WTC11 (cell line): ENCODE results near the gene CHRNA4. TPM values are rescaled to one million over a fixed set of nuclear protein-coding genes. Genes with fewer than 3 reads are reported as not detected.

Experiments
- ATAC-seq: fragments of 200-7000 bp; cut with Tn5 transposase; 2 replicates; pipeline ENCODE4 v1.10.0; 2021; ENCODE audit warnings: mild to moderate bottlenecking, moderate library complexity
- CTCF ChIA-PET: fragments of 300-600 bp; sonication (Branson Sonifier 250); formaldehyde crosslinking; loops from one replicate; lab custom pipeline; 2021; ENCODE audit warnings: antibody characterized with exemption; lab: Charles Lee
- POLR2A ChIA-PET: fragments of 350-600 bp; sonication (Branson Sonifier 250); formaldehyde crosslinking; loops from one replicate; lab custom pipeline; 2021; ENCODE audit warnings: antibody characterized with exemption; lab: Charles Lee
- DNase-seq: peaks from one replicate; pipeline ENCODE4 v3.0.0; 2021; ENCODE audit warnings: low spot score
- H3K27ac Mint-ChIP-seq: 2 replicates; pipeline ENCODE4 v1.8.0; 2021; ENCODE audit warnings: mixed read lengths
- H3K27me3 Mint-ChIP-seq: 2 replicates; pipeline ENCODE4 v1.8.0; 2021; ENCODE audit warnings: low read depth, mild to moderate bottlenecking, moderate library complexity, mixed read lengths
- H3K36me3 Mint-ChIP-seq: 2 replicates; pipeline ENCODE4 v1.8.0; 2021; ENCODE audit warnings: mixed read lengths
- H3K4me1 Mint-ChIP-seq: 2 replicates; pipeline ENCODE4 v1.8.0; 2022; ENCODE audit warnings: mixed read lengths
- H3K4me3 Mint-ChIP-seq: 2 replicates; pipeline ENCODE4 v1.8.0; 2021; ENCODE audit warnings: mild to moderate bottlenecking, moderate library complexity, mixed read lengths
- H3K9me3 Mint-ChIP-seq: 2 replicates; pipeline ENCODE4 v1.8.0; 2021; ENCODE audit warnings: mixed read lengths
- CBFB ChIP-seq: sonication (generic); formaldehyde crosslinking; IDR thresholded peaks from 2 replicates; pipeline ENCODE4 v1.8.1; 2022; ENCODE audit warnings: mild to moderate bottlenecking, low read depth, missing genetic modification reagents
- CREB1 ChIP-seq: sonication (generic); formaldehyde crosslinking; IDR thresholded peaks from 2 replicates; pipeline ENCODE4 v1.8.0; 2023; ENCODE audit warnings: mild to moderate bottlenecking, missing genetic modification reagents
- ELF4 ChIP-seq: sonication (generic); formaldehyde crosslinking; IDR thresholded peaks from 2 replicates; pipeline ENCODE4 v1.8.1; 2022; ENCODE audit warnings: low read depth, mild to moderate bottlenecking, moderate library complexity, missing genetic modification reagents
- ESRRA ChIP-seq: sonication (generic); formaldehyde crosslinking; IDR thresholded peaks from 2 replicates; pipeline ENCODE4 v1.8.1; 2022; ENCODE audit warnings: mild to moderate bottlenecking, missing genetic modification reagents, borderline replicate concordance
- FOXK1 ChIP-seq: sonication (generic); formaldehyde crosslinking; IDR thresholded peaks from 2 replicates; pipeline ENCODE4 v1.8.0; 2022; ENCODE audit warnings: mild to moderate bottlenecking, moderate library complexity, missing genetic modification reagents
- GTF2I ChIP-seq: fragments of 250-450 bp; sonication (Bioruptor Pico); conservative IDR thresholded peaks from 2 replicates; pipeline ENCODE4 v1.4.0; 2021; ENCODE audit warnings: mild to moderate bottlenecking
- IRF2 ChIP-seq: sonication (generic); formaldehyde crosslinking; IDR thresholded peaks from 2 replicates; pipeline ENCODE4 v1.8.0; 2022; ENCODE audit warnings: low read depth, missing genetic modification reagents, borderline replicate concordance
- JAZF1 ChIP-seq: fragments of 250-450 bp; sonication (Bioruptor Pico); IDR thresholded peaks from 2 replicates; pipeline ENCODE4 v1.9.0; 2021; ENCODE audit warnings: moderate library complexity, mild to moderate bottlenecking, inconsistent platforms
- MXD4 ChIP-seq: fragments of 250-450 bp; sonication (Bioruptor Pico); IDR thresholded peaks from 2 replicates; pipeline ENCODE4 v1.8.0; 2021; ENCODE audit warnings: mild to moderate bottlenecking, moderate library complexity, borderline replicate concordance
- NFYB ChIP-seq: sonication (generic); formaldehyde crosslinking; conservative IDR thresholded peaks from 2 replicates; pipeline ENCODE4 v1.8.0; 2022; ENCODE audit warnings: low read depth, missing genetic modification reagents
- RORB ChIP-seq: fragments of 250-450 bp; sonication (Bioruptor Pico); IDR thresholded peaks from 2 replicates; pipeline ENCODE4 v1.9.0; 2021; ENCODE audit warnings: mild to moderate bottlenecking
- SMAD3 ChIP-seq: sonication (generic); formaldehyde crosslinking; IDR thresholded peaks from 2 replicates; pipeline ENCODE4 v1.8.0; 2022; ENCODE audit warnings: missing genetic modification reagents, mild to moderate bottlenecking, borderline replicate concordance
- SOX15 ChIP-seq: fragments of 250-450 bp; sonication (Bioruptor Pico); IDR thresholded peaks from 2 replicates; pipeline ENCODE4 v1.9.0; 2021; ENCODE audit warnings: mild to moderate bottlenecking
- TCF7 ChIP-seq: sonication (generic); formaldehyde crosslinking; IDR thresholded peaks from 2 replicates; pipeline ENCODE4 v1.8.0; 2022; ENCODE audit warnings: mild to moderate bottlenecking, low read depth, missing genetic modification reagents, moderate library complexity
- ZNF121 ChIP-seq: sonication (generic); formaldehyde crosslinking; IDR thresholded peaks from 2 replicates; pipeline ENCODE4 v1.8.0; 2023; ENCODE audit warnings: missing genetic modification reagents
- ZNF232 ChIP-seq: sonication (generic); formaldehyde crosslinking; IDR thresholded peaks from 2 replicates; pipeline ENCODE4 v1.8.0; 2022; ENCODE audit warnings: mild to moderate bottlenecking, missing genetic modification reagents
- ZNF416 ChIP-seq: fragments of 250-450 bp; sonication (Bioruptor Pico); IDR thresholded peaks from 2 replicates; pipeline ENCODE4 v1.9.0; 2021; ENCODE audit warnings: mild to moderate bottlenecking, inconsistent platforms
- ZNF423 ChIP-seq: fragments of 250-450 bp; sonication (Bioruptor Pico); IDR thresholded peaks from 2 replicates; pipeline ENCODE4 v2.1.2; 2022; ENCODE audit warnings: mild to moderate bottlenecking, moderate library complexity
- total RNA-seq: library from RNA; stranded (reverse); gene quantifications from 3 replicates; pipeline ENCODE4 v1.2.3, GENCODE V29; 2021
- TF ChIP-seq, protein P1 (sequence below): sonication (generic); formaldehyde crosslinking; IDR thresholded peaks from 2 replicates; pipeline ENCODE4 v1.8.0; 2023; ENCODE audit warnings: missing genetic modification reagents
- TF ChIP-seq, protein P2 (sequence below): sonication (generic); formaldehyde crosslinking; conservative IDR thresholded peaks from 2 replicates; pipeline ENCODE4 v1.8.1; 2022; ENCODE audit warnings: mild to moderate bottlenecking, missing genetic modification reagents
- TF ChIP-seq, protein P3 (sequence below): fragments of 250-450 bp; sonication (Bioruptor Pico); IDR thresholded peaks from 2 replicates; pipeline ENCODE4 v1.9.0; 2021; ENCODE audit warnings: mild to moderate bottlenecking
- TF ChIP-seq, protein P4 (sequence below): sonication (generic); formaldehyde crosslinking; conservative IDR thresholded peaks from 2 replicates; pipeline ENCODE4 v1.8.1; 2023; ENCODE audit warnings: mild to moderate bottlenecking, low read depth, missing genetic modification reagents, moderate library complexity
- TF ChIP-seq, protein P5 (sequence below): sonication (generic); formaldehyde crosslinking; IDR thresholded peaks from 2 replicates; pipeline ENCODE4 v1.8.0; 2022; ENCODE audit warnings: mild to moderate bottlenecking, missing genetic modification reagents

The CHRNA4 gene
- total RNA-seq, 1 experiment from 2014 or later, result 2.5 TPM

DNA sequence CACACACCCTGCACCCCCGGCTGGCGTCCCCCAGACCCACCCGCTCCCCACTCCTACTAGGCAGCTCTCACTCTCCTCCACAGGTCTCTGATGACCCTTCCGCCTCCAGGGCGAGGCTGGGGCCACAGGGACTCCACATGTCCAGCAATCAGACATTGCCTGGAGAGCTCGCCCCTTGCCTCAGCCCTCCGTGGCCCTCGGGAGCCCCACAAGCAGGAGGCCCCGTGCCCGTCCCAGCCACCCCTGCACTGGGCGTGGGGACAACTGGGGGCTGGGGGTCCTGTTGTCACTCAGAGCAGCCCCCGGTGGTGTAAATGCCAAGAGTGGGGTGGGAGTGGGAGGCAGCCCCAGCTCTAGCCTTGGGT lies 66.6 kb downstream of the CHRNA4 start:
- Mint-ChIP-seq H3K4me1 (peaks cover 20% of the 10 kb centered on the region), H3K36me3 (no peaks in the 10 kb centered on the region), H3K27me3 (peaks cover 8% of the 10 kb centered on the region), H3K27ac (no peak overlapping the region), H3K4me3 (no peak overlapping the region), H3K9me3 (peaks cover 3% of the 10 kb centered on the region; the same call in 1 of the 2 replicates)
- no peak for DNase-seq
- CTCF ChIA-PET, result interaction anchor here (1.0 to 8.1 kb wide), 9 partner anchors 15 to 90 kb away, joined by 3 to 79 read pairs (median 6); partner anchors contain the start of gene ARFGAP1
- no peak for ATAC-seq
- POLR2A ChIA-PET, result interaction anchor here (1.1 kb wide), 1 partner anchor 22 kb away, joined by 3 read pairs; the partner anchor contains the start of gene ARFGAP1
- no peak for TF ChIP-seq SOX15 (CRISPR knock-in tag)
- no peak for TF ChIP-seq ELF4 (CRISPR knock-in tag)
- TF ChIP-seq, protein P1, sequence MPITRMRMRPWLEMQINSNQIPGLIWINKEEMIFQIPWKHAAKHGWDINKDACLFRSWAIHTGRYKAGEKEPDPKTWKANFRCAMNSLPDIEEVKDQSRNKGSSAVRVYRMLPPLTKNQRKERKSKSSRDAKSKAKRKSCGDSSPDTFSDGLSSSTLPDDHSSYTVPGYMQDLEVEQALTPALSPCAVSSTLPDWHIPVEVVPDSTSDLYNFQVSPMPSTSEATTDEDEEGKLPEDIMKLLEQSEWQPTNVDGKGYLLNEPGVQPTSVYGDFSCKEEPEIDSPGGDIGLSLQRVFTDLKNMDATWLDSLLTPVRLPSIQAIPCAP (CRISPR knock-in tag), result no peak
- TF ChIP-seq ZNF423 (CRISPR knock-in tag), result no peak
- TF ChIP-seq ZNF232 (CRISPR knock-in tag), result no peak

DNA sequence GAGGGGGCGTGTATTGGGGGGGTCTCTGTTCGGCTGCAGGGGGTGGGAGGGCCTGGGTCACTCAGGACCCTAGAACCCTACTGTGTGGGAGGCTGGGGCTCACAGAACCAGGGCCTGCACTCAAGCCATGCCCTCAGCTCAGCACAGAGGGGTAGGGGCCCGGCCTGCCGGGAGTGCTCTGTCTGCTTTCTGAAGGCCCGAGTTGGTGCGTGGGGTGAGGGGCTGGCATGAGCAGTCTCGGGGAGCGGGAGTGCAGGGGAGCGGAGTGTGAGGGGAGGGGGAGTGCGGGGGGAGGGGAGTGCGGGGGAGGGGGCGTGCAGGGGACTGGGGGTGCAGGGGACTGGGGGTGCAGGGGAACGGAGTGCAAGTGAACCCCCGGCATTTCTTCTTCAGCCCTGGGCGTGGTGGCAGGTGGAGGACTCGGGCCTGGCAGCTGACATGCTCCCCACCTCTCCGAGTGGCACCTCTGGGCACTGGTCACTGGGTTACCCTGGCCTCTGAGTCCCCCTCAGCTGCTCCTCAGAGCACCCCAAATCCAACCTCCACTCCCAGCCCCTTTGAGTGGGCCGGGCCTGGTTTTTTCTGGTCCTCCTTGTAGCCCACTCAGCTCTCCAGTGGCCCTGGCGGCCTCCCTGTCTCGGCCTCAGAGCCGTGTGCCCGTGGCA lies 67.1 kb downstream of the CHRNA4 start:
- Mint-ChIP-seq H3K4me1 (peaks cover 20% of the 10 kb centered on the region), H3K36me3 (no peaks in the 10 kb centered on the region), H3K9me3 (peaks cover 1% of the 10 kb centered on the region; the same call in 1 of the 2 replicates), H3K4me3 (no peak overlapping the region), H3K27me3 (peaks cover 8% of the 10 kb centered on the region), H3K27ac (no peak overlapping the region)
- POLR2A ChIA-PET, result interaction anchor here (1.1 kb wide), 1 partner anchor 21 kb away, joined by 3 read pairs; the partner anchor contains the start of gene ARFGAP1
- no peak for TF ChIP-seq IRF2 (CRISPR knock-in tag)
- no peak for TF ChIP-seq ZNF423 (CRISPR knock-in tag)
- TF ChIP-seq, protein P2, sequence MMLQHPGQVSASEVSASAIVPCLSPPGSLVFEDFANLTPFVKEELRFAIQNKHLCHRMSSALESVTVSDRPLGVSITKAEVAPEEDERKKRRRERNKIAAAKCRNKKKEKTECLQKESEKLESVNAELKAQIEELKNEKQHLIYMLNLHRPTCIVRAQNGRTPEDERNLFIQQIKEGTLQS, result no peak
- TF ChIP-seq CBFB (CRISPR knock-in tag), result no peak
- TF ChIP-seq ELF4 (CRISPR knock-in tag), result no peak
- CTCF ChIA-PET, result interaction anchor here (0.9 to 8.1 kb wide), 7 partner anchors 11 to 202 kb away, joined by 3 to 79 read pairs (median 26); no protein-coding TSS in a partner anchor
- no peak for ATAC-seq
- no peak for DNase-seq

DNA sequence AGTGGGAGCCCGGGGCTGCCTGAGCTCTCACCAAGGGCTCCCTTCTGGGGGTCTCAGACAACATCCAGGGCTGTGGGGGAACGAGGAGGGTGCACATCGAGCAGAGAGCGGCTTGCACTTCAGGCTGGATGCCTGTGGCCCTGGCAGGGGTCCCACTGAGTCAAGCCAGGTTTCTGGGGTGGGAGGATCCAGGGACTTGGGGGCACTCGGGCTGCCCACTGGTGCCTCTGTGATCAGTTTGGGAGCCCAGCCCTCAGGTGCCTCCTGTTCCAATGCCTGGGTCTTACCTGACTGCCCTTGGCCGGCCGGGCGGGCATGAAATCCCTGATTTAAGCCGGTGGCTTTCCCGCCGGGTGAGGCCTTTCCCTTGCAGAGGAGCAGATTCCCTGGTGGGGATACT lies 67.7 kb downstream of the CHRNA4 start:
- CTCF ChIA-PET, result interaction anchor here (0.9 to 8.1 kb wide), 5 partner anchors 12 to 203 kb away, joined by 3 to 79 read pairs (median 26); no protein-coding TSS in a partner anchor
- POLR2A ChIA-PET, result interaction anchor here (1.1 kb wide), 1 partner anchor 21 kb away, joined by 3 read pairs; the partner anchor contains the start of gene ARFGAP1
- Mint-ChIP-seq H3K4me1 (peaks cover 20% of the 10 kb centered on the region), H3K9me3 (no peaks in the 10 kb centered on the region), H3K36me3 (peaks cover 3% of the 10 kb centered on the region; the same call in 1 of the 2 replicates), H3K4me3 (no peak overlapping the region), H3K27ac (no peak overlapping the region), H3K27me3 (peaks cover 8% of the 10 kb centered on the region)
- ATAC-seq (no peak), DNase-seq (no peak)
- TF ChIP-seq, protein P1 (CRISPR knock-in tag), result no peak
- TF ChIP-seq ZNF423 (CRISPR knock-in tag), result no peak
- no peak for TF ChIP-seq ESRRA
- TF ChIP-seq, protein P3, sequence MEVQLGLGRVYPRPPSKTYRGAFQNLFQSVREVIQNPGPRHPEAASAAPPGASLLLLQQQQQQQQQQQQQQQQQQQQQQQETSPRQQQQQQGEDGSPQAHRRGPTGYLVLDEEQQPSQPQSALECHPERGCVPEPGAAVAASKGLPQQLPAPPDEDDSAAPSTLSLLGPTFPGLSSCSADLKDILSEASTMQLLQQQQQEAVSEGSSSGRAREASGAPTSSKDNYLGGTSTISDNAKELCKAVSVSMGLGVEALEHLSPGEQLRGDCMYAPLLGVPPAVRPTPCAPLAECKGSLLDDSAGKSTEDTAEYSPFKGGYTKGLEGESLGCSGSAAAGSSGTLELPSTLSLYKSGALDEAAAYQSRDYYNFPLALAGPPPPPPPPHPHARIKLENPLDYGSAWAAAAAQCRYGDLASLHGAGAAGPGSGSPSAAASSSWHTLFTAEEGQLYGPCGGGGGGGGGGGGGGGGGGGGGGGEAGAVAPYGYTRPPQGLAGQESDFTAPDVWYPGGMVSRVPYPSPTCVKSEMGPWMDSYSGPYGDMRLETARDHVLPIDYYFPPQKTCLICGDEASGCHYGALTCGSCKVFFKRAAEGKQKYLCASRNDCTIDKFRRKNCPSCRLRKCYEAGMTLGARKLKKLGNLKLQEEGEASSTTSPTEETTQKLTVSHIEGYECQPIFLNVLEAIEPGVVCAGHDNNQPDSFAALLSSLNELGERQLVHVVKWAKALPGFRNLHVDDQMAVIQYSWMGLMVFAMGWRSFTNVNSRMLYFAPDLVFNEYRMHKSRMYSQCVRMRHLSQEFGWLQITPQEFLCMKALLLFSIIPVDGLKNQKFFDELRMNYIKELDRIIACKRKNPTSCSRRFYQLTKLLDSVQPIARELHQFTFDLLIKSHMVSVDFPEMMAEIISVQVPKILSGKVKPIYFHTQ, result no peak
- no peak for TF ChIP-seq ZNF121 (CRISPR knock-in tag)
- no peak for TF ChIP-seq SMAD3 (CRISPR knock-in tag)
- no peak for TF ChIP-seq NFYB (CRISPR knock-in tag)
- TF ChIP-seq, protein P4, sequence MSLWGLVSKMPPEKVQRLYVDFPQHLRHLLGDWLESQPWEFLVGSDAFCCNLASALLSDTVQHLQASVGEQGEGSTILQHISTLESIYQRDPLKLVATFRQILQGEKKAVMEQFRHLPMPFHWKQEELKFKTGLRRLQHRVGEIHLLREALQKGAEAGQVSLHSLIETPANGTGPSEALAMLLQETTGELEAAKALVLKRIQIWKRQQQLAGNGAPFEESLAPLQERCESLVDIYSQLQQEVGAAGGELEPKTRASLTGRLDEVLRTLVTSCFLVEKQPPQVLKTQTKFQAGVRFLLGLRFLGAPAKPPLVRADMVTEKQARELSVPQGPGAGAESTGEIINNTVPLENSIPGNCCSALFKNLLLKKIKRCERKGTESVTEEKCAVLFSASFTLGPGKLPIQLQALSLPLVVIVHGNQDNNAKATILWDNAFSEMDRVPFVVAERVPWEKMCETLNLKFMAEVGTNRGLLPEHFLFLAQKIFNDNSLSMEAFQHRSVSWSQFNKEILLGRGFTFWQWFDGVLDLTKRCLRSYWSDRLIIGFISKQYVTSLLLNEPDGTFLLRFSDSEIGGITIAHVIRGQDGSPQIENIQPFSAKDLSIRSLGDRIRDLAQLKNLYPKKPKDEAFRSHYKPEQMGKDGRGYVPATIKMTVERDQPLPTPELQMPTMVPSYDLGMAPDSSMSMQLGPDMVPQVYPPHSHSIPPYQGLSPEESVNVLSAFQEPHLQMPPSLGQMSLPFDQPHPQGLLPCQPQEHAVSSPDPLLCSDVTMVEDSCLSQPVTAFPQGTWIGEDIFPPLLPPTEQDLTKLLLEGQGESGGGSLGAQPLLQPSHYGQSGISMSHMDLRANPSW, result no peak
- TF ChIP-seq, protein P5, sequence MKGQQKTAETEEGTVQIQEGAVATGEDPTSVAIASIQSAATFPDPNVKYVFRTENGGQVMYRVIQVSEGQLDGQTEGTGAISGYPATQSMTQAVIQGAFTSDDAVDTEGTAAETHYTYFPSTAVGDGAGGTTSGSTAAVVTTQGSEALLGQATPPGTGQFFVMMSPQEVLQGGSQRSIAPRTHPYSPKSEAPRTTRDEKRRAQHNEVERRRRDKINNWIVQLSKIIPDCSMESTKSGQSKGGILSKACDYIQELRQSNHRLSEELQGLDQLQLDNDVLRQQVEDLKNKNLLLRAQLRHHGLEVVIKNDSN, result no peak
- TF ChIP-seq JAZF1 (CRISPR knock-in tag), result no peak
- no peak for TF ChIP-seq MXD4 (CRISPR knock-in tag)
- no peak for TF ChIP-seq TCF7
- no peak for TF ChIP-seq ZNF416 (CRISPR knock-in tag)
- TF ChIP-seq CREB1 (CRISPR knock-in tag), result no peak
- TF ChIP-seq RORB (CRISPR knock-in tag), result no peak
- TF ChIP-seq FOXK1 (CRISPR knock-in tag), result no peak
- no peak for TF ChIP-seq GTF2I (CRISPR knock-in tag)
